ENCODE data around the gene OLIG1. TPM values are rescaled to one million over a fixed set of nuclear protein-coding genes. Genes with fewer than 3 reads are reported as not detected.

Gene OLIG1
- total and polyA plus RNA-seq, 10 of the 15 experiments (the other 5 are each of a cell fraction or from before 2014, with no cell fraction given) = not detected

GRCh38 chr21:33025489-33026442 is 44.2 kb upstream of the OLIG1 start, which contains the start of gene OLIG2:
OLIG2 (plus strand) TSS chr21:33025935; CDS start chr21:33026863, 928 bp downstream.
- ChIA-PET POLR2A (no interaction called here), CTCF (no interaction called here), SMC1A (ENCODE audit: uncharacterized antibody, unreplicated experiment) (no interaction called here), RAD21 (ENCODE audit: unreplicated experiment) (no interaction called here)
- Histone ChIP-seq H4K20me1 (ENCODE audit: control insufficient read depth, insufficient read depth) (no peaks in the 10 kb centered on the region), H3K4me3 (no peak within 1 kb of the TSS), H3K27me3 (replicated peaks in 1 of 2; ENCODE audit: control insufficient read depth in 2 of 2, insufficient read depth in 2 of 2, low read length in 1 of 2) (peaks cover 34 to 35% of the 10 kb centered on the region in 2 experiments), H3K36me3 (ENCODE audit: control insufficient read depth in 2 of 2, insufficient read depth in 2 of 2, low read length in 1 of 2) (no peaks in the 10 kb centered on the region; a peak in 1 of 4 replicates), H3K9me3 (replicated peaks; ENCODE audit: control insufficient read depth, insufficient read depth, low read length) (no peaks in the 10 kb centered on the region; the same call in 2 of the 3 replicates), H3K79me2 (ENCODE audit: control insufficient read depth, insufficient read depth, low read length) (no peaks in the 10 kb centered on the region), H2AFZ (ENCODE audit: control insufficient read depth, low read depth, low read length) (no peak within 1 kb of the TSS), H3K9ac (ENCODE audit: control insufficient read depth, insufficient read depth, low read length) (no peak within 1 kb of the TSS), H3K27ac (ENCODE audit: control insufficient read depth, insufficient read depth) (no peak within 1 kb of the TSS), H3K4me1 (ENCODE audit: control insufficient read depth, insufficient read depth, low read length) (no peaks in the 10 kb centered on the region), H3K4me2 (ENCODE audit: control insufficient read depth, insufficient read depth) (no peak within 1 kb of the TSS)
- no peak for DNase-seq (ENCODE audit: low read depth, low spot score)
- no peak for ATAC-seq
- in situ Hi-C loops (cut with MboI) (no loop called here), intact Hi-C loops (cut with micrococcal nuclease; ENCODE audit: unreplicated experiment) (no loop called here)
- TF ChIP-seq IRF3 (IDR thresholded peaks at IDR 0.05) = no peak
- TF ChIP-seq NFIC (IDR thresholded peaks at IDR 0.05; ENCODE audit: low read depth, low read length) = no peak
- no peak for TF ChIP-seq SUZ12 (IDR thresholded peaks at IDR 0.05; ENCODE audit: unreplicated experiment)
- TF ChIP-seq SUPT20H (IDR thresholded peaks at IDR 0.05; ENCODE audit: borderline replicate concordance, control insufficient read depth, low read depth, low read length) = no peak
- TF ChIP-seq CREM (IDR thresholded peaks at IDR 0.05; ENCODE audit: low read depth) = no peak
- no peak for TF ChIP-seq PBX3 (IDR thresholded peaks at IDR 0.05; ENCODE audit: insufficient replicate concordance, low read depth, low read length)
- no peak for TF ChIP-seq ZNF207 (IDR thresholded peaks at IDR 0.05; ENCODE audit: borderline replicate concordance)
- TF ChIP-seq SRF (IDR thresholded peaks at IDR 0.05; ENCODE audit: low read depth in 2 of 2, low read length in 2 of 2) = no peak
- TF ChIP-seq NRF1 (conservative IDR thresholded peaks at IDR 0.05; ENCODE audit: low read depth, low read length) = no peak
- no peak for TF ChIP-seq PAX8 (IDR thresholded peaks at IDR 0.05)
- no peak for TF ChIP-seq JUNB (IDR thresholded peaks at IDR 0.05)
- TF ChIP-seq NBN (IDR thresholded peaks at IDR 0.05) = no peak
- TF ChIP-seq BCL11A (IDR thresholded peaks at IDR 0.05; ENCODE audit: low read depth, low read length) = no peak
- no peak for TF ChIP-seq ZBTB11 (CRISPR knock-in tag; IDR thresholded peaks at IDR 0.05)
- TF ChIP-seq PAX5 (IDR thresholded peaks at IDR 0.05; ENCODE audit: borderline replicate concordance, low read depth, low read length) = no peak
- 34% methylated on average over 49 of the region's 59 CpGs for WGBS (ENCODE audit: insufficient coverage, insufficient replicate concordance, low lambda C conversion rate, missing lambda C conversion rate)
- BruUV-seq (replicated peaks) = no TSS peak
- FAIRE-seq = no peak
